HG02623 (cell line): Measurements from ENCODE around the gene ACOX1.

Experiments used
- ATAC-seq: cut with Tn5 transposase; IDR thresholded peaks from one replicate; pipeline ENCODE4 v1.9.1; 2021; ENCODE audit warnings: moderate library complexity; ENCODE audit not compliant: unreplicated experiment

The ACOX1 gene

DNA sequence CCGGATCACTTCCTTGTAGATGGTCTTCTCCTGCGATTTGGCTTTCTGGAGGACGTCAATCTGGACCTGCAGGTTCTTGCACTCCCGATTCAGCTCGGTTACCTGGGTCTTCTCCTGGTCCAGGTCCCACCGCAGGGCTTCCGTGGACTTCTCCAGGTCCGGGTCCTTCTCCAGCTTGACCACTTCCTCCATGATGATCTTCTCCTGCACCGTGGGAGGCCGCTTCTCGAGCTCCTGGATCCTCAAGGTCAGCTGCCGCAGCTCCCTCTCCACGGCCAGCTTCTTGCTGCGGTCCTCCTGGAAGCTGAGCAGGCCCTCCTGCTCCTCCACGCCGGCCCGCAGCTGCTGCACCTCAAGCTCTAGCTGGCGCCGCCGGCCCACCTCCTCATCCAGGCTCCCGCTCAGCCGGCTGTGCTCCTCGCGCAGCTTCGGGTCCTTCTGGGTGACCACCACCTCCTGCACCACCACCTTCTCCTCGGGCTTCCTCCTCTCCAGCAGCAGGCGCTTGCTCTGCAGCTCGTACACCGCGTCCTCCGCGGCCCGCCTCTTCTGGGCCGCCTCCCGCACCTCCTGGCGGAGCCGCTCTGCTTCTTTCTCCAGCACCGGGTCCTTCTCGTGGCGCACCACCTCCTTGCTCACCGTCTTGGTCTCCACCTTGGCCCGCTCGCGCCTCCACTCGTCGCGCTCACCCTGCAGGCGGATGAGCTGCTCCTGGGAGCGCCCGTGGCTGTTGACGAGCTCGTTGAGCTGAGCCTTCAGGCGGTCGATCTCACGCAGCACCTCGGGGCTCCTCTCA is 29.9 kb upstream of the ACOX1 start:
- ATAC-seq, result no peak

- no peak for ATAC-seq
Observed at GRCh38 chr17:76008208-76008607, 29.2 kb upstream of the ACOX1 start.

DNA sequence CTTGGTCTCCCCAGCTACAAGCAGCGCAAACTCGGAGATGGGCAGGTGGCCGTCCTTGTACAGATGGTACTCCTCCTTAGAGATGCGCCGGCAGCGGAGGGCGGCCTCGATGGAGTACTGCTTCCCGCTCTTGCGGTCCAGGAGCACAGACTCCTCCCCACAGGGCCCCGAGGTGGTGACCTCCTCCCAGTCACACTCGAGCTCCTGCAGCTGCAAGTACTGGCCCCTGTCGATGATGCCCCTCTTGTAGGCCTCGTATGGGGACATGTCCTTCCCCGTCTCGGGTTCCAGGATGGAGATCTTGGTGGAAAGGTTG is 28.8 kb upstream of the ACOX1 start:
- no peak for ATAC-seq

DNA sequence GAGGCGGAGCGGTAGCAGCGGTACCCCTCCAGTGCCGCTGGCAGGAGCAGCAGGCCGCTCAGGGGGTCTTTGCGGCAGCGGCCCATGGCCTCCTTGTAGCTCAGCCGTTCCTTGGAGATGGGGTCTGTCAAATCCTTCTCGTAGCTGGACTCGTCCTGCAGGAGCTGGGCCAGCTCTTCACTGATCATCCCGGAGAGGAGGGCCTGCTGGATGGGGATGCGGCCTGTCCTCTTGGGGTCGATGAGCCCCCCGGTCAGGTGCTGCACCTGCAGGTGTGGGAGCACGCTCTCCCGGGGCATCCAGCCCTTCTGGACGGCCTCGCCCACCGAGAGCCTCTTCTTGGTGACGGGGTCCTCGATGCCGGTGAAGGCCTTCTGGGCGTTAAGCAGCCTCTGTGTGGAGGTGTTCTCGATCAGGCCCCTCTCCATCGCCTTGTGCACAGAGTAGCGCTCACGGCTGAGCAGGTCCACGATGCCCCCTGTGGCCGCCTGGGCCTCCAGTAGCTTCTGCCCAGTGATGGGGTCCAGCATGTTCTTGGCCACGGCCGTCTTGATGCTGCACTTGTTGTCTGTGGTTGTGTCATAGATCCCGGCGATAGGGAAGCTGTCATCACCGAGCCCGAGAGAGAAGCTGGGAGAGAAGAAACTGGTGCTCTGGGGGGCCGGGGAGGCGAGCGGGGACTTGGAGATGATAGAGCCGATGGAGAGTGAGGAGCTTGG is 28.3 kb upstream of the ACOX1 start:
- no peak for ATAC-seq

- ATAC-seq, result no peak
Observed at GRCh38 chr17:76005263-76006149, 26.5 kb upstream of the ACOX1 start.

GRCh38 chr17:76004750-76005262 is 25.8 kb upstream of the ACOX1 start:
- no peak for ATAC-seq

DNA sequence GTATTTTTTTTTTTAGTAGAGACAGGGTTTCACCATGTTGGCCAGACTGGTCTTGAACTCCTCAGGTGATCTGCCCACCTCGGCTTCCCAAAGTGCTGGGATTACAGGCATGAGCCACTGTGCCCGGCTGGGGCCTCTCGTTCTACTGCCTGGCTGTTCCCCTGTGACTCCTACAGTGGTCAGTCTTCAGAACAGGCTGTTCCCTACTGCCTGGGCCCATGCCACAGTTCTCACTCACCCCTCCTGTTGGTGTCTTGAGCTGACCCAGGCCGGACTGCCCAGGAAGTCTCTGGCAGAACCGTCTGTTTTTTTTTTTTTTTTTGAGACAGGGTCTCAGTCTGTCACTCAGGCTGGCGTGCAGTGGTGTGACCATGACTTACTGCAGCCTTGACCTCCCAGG is 24.9 kb upstream of the ACOX1 start:
- ATAC-seq, result no peak

GRCh38 chr17:76002100-76002499 is 23.1 kb upstream of the ACOX1 start:
- ATAC-seq, result no peak

- no peak for ATAC-seq
Observed at GRCh38 chr17:76000755-76001521, 22.0 kb upstream of the ACOX1 start, which contains the start of gene CDK3. Gene CDK3, plus strand, starts transcription at chr17:76000855. Its CDS starts 571 bp downstream, at chr17:76001426.

DNA sequence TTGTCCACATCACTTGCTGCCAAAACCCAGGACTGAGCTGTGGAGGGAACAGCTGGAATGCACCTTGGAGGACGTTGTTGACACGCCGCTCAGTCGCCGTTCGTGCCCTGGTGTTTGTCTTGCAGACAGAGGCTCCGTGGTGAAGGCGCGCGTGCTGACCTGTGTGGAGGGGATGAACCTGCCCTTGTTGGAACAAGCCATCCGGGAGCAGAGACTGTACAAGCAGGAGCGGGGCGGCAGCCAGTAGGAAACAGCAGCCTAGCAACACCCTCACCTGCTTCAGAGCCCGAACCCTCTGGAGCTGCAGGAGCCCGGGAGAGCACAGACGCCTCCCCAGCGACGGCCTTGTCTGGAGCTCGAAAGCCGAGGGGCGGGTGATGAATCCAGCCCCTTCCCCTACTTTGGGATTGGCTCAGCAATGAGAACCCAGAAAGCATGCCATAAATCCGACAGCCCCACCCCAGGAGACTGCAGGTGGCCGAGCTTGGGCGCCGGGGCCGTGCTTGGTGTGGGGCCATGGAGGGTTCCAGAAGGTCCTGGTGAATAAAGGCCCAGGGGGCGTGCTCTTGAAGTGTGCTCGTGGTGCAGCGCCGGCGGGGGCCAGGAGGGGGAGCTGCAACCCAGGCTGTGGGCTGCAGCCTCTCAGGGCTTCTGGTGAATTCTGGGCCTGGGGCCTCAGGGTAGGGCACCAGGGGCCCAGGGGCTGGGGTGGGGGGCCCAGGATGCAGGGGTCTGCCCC is 21.2 kb upstream of the ACOX1 start:
- ATAC-seq, result no peak

GRCh38 chr17:75998327-75998795 is 19.4 kb upstream of the ACOX1 start:
- no peak for ATAC-seq

GRCh38 chr17:75996665-75997590 is 18.0 kb upstream of the ACOX1 start:
- no peak for ATAC-seq

DNA sequence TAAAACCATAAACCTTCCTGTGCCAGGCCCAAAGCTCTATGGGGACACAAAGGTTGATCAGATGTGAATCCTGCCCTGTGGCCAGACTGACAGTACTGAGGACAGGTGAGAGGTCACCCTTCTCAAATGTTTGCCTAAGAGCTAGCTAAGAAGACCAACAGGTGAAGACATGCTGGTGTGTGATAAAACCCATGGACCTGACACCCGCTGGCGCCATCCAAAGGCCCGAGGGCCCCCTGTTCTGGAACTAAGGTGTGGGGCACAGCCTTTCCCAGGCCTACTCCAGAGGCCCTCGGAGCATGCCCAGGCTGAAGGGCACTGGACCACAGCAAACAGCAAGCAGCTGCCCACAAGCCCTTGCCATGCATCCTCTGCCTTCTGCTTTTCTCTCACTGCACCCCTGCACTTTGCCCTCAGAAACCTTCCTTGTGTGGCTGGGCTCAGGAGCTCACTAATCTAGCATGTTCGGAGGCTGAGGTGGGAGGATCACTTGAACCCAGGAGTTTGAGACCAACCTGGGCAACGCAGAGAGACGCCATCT is 16.5 kb upstream of the ACOX1 start:
- no peak for ATAC-seq

- no peak for ATAC-seq
Observed at GRCh38 chr17:75994802-75995370, 15.9 kb upstream of the ACOX1 start.

DNA sequence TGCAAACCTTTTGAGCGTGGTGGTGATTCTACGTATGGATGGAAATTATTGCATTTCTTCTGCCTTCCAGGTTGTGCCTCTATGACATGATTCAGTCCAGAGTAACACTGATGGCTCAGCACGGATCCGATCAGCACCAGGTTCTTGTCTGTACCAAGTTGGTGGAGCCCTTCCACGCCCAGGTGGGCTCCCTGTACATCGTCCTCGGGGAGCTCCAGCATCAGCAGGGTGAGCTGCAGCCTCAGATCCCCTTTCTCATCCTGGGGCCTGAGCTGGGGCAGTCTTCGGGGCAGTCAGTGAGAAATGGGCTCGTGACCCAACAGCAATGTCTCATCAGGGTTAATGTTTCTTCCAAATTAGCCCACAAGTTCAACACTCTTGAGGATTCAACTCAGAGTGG is 12.4 kb upstream of the ACOX1 start:
- ATAC-seq, result no peak

GRCh38 chr17:75987041-75987440 is 8.1 kb upstream of the ACOX1 start:
- no peak for ATAC-seq

GRCh38 chr17:75985986-75986385 is 7.0 kb upstream of the ACOX1 start:
- no peak for ATAC-seq
